ENCODE data around the gene CD2. TPM values are rescaled to one million over a fixed set of nuclear protein-coding genes. Genes with fewer than 3 reads are reported as not detected.

Gene CD2
- total RNA-seq, 2 experiments from 2014 or later = not detected

DNA sequence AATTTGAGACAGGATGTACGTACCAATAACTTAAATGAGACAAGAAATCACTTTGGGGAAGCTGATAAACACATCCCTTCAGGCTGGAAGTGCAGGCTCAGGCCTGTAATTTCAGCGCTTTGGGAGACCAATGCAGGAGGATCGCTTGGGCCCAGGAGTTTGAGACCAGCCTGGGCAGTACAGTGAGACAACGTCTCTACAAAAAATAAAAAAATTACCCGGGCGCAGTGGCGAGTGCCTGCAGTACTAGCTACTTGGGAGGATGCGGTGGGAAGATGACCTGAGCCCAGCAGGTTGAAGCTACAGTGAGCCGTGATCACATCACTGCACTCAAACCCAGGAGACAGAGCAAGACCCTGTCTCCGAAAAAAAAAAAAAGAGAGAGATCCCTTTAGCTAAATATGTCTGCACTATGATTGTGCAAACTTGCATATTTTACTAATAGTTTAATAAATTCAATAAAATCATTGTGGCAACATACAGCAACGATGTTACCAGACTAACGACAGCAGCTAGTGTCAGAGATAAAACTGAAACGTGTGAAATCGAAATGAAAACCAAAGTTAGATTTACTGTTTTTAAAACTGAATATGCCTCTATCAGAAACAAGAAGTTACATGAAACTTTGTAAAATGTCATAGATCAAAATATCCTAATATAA lies 54.7 kb downstream of the CD2 start:
- Histone ChIP-seq H2AFZ (ENCODE audit: low read length) (peak overlapping the region; percentile 10; the same call in 1 of the 2 replicates), H3K4me3 (ENCODE audit: low read depth, low read length, poor library complexity, severe bottlenecking) (no peak overlapping the region), H4K20me1 (ENCODE audit: insufficient read depth, low read length) (no peaks in the 10 kb centered on the region), H3K4me1 (ENCODE audit: insufficient read depth, low read length, poor library complexity, severe bottlenecking) (no peaks in the 10 kb centered on the region), H3K79me2 (ENCODE audit: insufficient read depth, low read depth, low read length) (no peaks in the 10 kb centered on the region), H3K27ac (ENCODE audit: low read depth, low read length, poor library complexity, severe bottlenecking) (no peak overlapping the region), H3K36me3 (ENCODE audit: insufficient read depth, low read length) (no peaks in the 10 kb centered on the region; the same call in 1 of the 2 replicates), H3K4me2 (ENCODE audit: low read length) (no peak overlapping the region), H3K9me2 (ENCODE audit: insufficient read depth, low read length) (no peaks in the 10 kb centered on the region), H3K9me3 (ENCODE audit: low read length) (peaks cover 26% of the 10 kb centered on the region)
- TF ChIP-seq, protein P1, sequence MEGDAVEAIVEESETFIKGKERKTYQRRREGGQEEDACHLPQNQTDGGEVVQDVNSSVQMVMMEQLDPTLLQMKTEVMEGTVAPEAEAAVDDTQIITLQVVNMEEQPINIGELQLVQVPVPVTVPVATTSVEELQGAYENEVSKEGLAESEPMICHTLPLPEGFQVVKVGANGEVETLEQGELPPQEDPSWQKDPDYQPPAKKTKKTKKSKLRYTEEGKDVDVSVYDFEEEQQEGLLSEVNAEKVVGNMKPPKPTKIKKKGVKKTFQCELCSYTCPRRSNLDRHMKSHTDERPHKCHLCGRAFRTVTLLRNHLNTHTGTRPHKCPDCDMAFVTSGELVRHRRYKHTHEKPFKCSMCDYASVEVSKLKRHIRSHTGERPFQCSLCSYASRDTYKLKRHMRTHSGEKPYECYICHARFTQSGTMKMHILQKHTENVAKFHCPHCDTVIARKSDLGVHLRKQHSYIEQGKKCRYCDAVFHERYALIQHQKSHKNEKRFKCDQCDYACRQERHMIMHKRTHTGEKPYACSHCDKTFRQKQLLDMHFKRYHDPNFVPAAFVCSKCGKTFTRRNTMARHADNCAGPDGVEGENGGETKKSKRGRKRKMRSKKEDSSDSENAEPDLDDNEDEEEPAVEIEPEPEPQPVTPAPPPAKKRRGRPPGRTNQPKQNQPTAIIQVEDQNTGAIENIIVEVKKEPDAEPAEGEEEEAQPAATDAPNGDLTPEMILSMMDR (conservative IDR thresholded peaks at IDR 0.05; ENCODE audit: low read length) = no peak
- no peak for TF ChIP-seq EZH2phosphoT487 (IDR thresholded peaks at IDR 0.05; ENCODE audit: borderline replicate concordance, low read depth, low read length)
- intact Hi-C loops (cut with micrococcal nuclease; ENCODE audit: unreplicated experiment) = no loop called here
- ChIA-PET POLR2A (interaction anchor here (0.6 to 0.7 kb wide), 2 partner anchors 248 to 918 kb away, joined by 3 to 6 read pairs; no protein-coding TSS in a partner anchor), CTCF (ENCODE audit: unreplicated experiment) (no interaction called here)
- DNase-seq (ENCODE audit: low spot score) = no peak
- no TSS peak for BruUV-seq (replicated peaks)

DNA sequence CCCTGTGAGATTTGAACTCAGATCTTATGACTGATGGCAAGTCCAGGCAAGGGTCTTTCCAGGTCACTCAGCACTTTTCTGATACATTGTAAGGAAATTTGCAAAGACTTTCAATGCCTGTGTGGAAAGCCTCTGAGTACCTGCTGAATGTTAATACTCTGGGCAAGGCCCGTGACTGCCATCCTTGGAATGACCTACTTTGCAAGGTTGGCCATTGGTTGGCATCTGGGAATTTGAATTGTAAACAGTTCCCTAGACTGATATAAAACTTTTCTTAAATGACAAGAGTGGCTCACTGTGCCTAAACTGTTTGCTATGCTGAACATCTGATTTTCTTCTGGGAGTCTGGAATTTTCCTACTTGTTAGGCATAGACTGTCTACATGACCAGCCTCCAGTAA lies 57.1 kb downstream of the CD2 start:
- H3K4me1 ChIP-seq (ENCODE audit: insufficient read depth, low read length, poor library complexity, severe bottlenecking) = peaks cover 2% of the 10 kb centered on the region
- H3K79me2 ChIP-seq (ENCODE audit: insufficient read depth, low read depth, low read length) = no peaks in the 10 kb centered on the region
- no peak for DNase-seq (ENCODE audit: low spot score)
- TF ChIP-seq, protein P1 (conservative IDR thresholded peaks at IDR 0.05; ENCODE audit: low read length) = no peak
- TF ChIP-seq EZH2phosphoT487 (IDR thresholded peaks at IDR 0.05; ENCODE audit: borderline replicate concordance, low read depth, low read length) = no peak
- H4K20me1 ChIP-seq (ENCODE audit: insufficient read depth, low read length) = no peaks in the 10 kb centered on the region
- CTCF ChIA-PET (ENCODE audit: unreplicated experiment) = no interaction called here
- no peak overlapping the region for H3K4me2 ChIP-seq (ENCODE audit: low read length)
- no peak overlapping the region for H2AFZ ChIP-seq (ENCODE audit: low read length)
- no peak overlapping the region for H3K27ac ChIP-seq (ENCODE audit: low read depth, low read length, poor library complexity, severe bottlenecking)
- BruUV-seq (replicated peaks) = no TSS peak
- intact Hi-C loops (cut with micrococcal nuclease; ENCODE audit: unreplicated experiment) = no loop called here
- H3K9me2 ChIP-seq (ENCODE audit: insufficient read depth, low read length) = no peaks in the 10 kb centered on the region
- no peaks in the 10 kb centered on the region; the same call in 1 of the 2 replicates for H3K36me3 ChIP-seq (ENCODE audit: insufficient read depth, low read length)
- POLR2A ChIA-PET = no interaction called here
- peaks cover 25% of the 10 kb centered on the region for H3K9me3 ChIP-seq (ENCODE audit: low read length)
- no peak overlapping the region for H3K4me3 ChIP-seq (ENCODE audit: low read depth, low read length, poor library complexity, severe bottlenecking)
